HG03520 (cell line): Measurements from ENCODE around the gene HS3ST4.
"Not testable (repeated sequence)": the region's sequence is repeated elsewhere in the genome, so short reads cannot be mapped to it uniquely, and the experiment has no call there.

ENCODE experiments used
- ATAC-seq: cut with Tn5 transposase; IDR thresholded peaks from one replicate; pipeline ENCODE4 v1.9.1; 2021; ENCODE audit warnings: mild to moderate bottlenecking, moderate library complexity; ENCODE audit not compliant: unreplicated experiment

HS3ST4 gene

DNA sequence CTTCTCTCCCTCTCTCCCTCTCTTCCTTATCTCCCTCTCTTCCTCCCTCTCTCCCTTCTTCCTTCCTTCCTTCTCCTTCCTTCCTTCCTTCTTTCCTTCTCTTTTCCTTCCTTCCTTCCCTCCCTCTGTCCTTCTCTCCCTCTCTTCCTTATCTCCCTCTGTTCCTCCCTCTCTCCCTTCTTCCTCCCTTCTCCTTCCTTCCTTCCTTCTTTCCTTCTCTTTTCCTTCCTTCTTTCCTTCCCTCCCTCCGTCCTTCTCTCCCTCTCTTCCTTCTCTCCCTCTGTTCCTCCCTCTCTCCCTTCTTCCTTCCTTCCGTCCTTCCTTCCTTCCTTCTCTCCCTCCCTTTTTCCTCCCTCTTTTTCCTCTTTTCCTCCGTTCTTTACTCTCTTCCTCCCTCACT lies 38.6 kb downstream of the HS3ST4 start:
- no peak for ATAC-seq

DNA sequence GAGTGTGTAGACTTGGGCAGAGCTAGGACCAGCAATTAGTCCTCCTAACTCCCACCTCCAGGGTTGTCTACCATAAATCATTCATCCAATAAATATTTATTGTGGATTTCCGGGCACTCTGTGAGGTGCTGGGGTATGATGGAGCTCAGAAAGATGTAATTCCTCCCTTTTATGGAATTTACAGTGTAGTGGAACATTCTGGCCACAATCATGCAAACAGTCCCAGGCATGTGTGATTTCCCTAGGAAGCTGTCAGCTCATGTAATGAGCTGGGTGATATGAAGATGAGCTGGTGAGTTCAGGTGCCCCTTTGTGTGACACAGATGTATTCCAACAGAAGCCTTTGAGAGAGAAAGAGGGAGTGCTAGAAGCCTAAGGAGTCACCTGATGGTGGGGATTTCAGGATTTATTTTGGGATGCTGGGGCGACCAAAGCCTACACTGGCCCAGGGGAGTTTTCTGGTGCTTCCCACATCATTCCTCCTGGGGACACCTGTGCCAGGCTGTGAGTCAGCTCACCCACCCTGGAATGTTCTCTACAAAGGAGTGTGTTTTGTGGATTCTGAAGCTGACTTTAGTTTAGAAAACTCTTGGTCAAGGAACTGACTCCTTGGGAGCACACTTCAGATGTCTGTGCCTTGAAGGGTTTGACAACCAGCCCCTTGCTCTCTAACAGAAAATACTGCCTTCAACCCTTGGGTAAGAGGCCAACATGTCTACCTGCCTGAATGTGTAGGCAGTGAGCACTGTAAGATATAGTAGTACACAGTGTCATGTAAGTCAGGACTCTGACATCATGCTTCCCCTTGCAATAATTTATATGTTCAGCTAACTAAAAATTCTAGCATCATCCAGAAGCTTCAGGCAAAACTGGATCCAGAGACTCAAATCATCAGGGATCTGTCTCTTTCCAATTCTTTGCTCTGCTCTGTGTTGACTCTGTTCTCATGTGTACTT lies 42.9 kb downstream of the HS3ST4 start:
- ATAC-seq = no peak

DNA sequence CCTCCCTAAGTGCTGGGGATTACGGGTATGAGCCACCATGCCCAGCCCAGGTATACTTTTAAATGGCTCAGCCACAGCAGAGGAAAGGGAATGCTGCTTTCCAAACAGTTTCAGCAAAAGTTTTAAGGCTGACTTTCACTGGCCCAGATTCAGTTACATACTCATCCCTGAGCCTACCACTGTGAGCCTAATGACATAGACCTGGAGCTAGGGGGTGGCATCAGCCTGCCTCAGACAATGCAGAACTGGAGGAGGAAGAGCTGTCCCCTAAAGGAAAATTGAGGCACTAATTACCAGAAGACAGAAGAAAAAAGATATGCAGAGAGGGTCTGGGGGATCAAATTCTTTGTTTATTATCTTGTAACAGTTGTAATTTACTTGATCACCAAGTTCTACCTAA lies 43.9 kb downstream of the HS3ST4 start:
- ATAC-seq = no peak

DNA sequence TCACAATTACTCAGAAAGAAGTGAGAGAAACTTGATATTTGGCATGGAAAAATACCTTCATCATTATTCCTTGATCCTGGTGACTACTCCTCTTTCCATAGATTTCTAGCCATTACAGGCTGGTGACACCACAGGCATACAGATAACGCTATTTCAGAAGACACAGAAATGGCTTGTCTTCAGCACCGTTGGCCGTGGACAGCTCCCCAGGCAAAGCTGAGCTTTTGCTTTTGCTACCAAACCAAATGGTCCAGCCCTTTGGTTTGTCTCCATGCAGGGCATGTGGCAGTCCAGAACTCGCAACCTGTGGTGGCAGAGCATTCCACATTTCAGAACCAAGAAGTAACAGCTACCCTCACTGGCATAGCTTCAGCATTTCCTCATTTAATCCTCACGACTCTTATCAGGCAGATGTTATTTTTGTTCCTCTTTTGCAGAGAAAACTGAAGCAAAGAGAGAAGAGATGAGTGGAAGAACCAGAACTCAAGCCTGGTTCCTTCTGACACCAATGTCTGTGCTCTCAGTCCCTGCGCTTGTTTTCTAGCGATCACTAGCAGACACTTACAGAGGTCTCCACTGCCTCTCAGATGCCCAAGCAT lies 55.5 kb downstream of the HS3ST4 start:
- no peak for ATAC-seq

DNA sequence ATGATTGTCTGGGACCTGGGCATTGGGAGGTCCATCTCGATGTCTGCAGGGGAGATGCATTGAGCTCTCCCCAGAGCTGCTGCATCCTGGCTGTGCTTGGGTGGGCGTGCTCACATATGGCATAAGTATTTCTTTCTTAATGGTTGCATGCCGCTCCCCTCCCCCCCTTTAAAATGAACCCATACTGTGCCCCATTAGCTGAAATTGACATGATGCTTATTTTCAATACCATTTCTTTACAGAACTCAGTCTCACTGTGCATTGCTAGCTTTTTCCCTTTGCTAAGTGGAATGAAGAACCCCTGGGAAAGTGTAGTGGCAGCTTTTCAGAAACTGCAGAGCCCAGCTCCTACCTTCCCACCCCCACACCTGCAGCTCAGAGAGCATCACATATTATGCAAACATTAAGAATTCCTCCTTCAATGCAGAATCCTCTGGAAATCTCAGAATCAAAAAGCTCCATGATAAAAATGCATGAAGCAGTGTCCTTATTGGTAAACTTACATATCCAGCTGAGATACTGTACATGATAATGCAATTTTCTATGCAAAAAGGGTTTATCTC lies 56.4 kb downstream of the HS3ST4 start:
- ATAC-seq = no peak

DNA sequence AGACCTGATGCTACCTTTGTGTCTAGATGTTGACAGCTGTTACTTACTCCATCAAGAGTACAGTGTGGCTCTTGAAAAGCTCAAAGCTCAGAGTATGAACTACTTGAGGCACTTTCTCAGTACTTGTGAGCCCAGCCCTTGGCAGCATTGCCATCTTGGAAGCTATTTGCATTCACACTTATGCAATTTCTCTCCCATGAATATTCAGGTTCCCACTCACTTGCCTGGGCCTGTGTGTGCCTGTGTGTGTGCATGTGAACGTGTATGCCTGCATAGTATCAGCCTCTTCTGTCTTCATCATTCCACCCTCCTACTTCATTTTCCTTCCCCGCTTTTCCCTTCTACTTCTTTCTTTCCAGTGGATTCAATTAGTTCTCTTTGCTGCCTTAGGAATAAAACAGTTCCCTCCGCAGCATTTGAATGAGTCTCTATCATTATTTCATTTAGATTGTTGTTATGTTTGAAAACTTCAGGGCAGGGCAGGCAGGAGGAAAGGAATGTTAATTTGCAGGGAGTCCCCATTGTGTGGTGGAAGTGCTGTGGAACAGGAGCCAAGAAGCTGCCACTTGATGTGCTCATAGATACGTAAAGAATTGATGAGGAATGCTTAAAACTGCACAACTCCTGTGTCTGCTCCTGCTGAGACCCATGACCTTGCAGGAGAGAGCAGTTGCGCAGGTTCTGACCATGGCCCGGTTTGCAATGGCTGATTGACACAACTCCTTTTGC lies 58.9 kb downstream of the HS3ST4 start:
- no peak for ATAC-seq

DNA sequence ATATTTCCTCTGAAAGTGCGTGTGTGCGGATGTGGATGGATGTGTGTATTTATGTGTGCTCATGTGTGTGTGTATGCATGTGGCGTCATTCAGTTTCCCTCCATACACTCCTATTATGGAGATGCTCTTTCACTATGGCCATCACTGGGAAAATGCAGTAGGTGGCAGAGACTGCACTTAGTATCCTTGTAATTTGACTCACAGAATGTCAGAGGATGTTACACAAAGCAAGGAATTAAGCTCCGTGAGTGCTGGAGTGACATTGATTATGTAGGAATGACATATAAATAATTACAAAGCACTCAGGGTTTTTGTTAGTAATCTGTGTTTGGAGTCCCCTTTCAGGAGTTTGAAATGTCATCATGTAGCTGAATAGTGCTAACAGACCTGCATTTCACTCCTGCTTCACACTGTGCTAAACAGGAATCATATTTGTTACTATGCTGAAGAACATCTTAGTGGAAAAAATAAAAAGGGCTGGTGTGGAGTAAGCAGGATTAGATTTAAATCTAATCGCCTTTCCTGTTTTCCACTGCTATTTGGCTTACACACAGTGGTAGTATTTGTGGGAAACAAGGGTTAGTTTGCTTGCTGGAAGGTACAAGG lies 59.6 kb downstream of the HS3ST4 start:
- ATAC-seq = no peak

DNA sequence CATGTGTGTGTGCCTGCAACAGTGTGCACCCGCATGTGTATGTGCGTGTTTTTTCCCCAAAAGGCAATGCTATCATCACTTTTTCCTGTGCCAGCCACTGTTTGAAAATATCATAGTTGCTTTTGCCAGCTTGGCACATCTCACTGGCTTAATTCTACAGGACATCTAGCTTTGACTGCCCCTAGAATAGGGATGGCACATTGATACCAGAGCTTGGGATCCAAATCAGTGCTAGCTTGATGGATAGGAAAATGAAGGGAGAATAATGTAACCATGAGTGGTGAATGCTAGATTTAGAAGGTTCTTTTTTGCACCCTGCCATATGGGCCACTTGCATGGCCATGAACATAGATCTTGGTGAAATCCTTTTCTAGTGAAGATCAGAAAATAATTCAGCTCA lies 72.7 kb downstream of the HS3ST4 start:
- ATAC-seq = no peak

DNA sequence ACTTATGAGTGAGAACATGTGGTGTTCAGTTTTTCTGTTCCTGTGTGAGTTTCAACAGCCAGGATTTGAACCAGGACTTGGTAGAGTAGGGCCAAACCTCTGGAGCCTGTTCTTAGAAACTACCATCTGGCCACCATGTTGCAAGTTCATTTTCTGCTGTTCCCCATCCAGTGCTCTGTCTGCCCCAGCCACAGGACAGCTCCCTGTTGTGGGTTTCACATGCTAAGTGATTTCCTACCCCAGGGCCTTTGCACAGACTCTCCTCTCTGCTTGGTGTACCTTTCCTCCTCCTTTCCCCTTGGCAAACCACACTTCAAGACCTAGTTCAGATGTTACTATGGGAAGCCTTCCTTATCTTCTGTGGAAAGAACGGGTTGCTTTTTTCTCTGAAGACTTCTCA lies 79.5 kb downstream of the HS3ST4 start:
- no peak for ATAC-seq

DNA sequence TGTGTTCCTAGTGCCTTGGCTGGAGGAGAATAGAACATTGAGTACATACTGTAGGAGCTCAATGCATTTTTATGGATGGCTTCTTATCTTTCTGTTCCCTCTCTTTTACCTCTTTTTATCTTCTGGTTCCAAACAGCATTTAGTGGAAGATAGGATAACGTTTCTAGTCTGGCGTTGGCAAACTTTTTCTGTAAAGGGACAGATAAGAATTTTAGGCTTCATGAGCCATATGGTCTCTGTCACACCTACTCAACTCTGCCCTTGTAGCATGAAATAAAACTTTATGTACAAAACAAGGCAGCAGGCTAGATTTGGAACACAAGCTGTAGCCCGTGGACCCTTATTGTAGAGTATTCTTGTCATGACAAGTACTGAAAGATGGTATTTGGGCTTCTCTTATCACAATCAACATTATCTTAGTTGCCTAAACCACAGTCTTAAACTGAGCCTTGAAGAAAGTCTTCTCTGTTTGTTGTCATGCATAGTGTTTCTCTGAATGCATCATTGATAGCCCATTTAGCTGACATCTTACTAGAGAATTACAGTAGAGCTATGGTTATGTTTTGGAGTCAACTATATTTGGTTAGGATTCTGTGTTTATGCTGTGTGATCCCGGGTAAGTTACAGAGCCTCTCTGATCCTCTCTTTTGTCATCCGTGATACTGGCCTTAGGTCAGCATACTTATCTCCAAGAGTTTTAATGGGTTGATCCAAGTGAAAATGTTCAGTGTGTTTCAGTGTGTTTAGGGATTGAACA lies 80.2 kb downstream of the HS3ST4 start:
- no peak for ATAC-seq

DNA sequence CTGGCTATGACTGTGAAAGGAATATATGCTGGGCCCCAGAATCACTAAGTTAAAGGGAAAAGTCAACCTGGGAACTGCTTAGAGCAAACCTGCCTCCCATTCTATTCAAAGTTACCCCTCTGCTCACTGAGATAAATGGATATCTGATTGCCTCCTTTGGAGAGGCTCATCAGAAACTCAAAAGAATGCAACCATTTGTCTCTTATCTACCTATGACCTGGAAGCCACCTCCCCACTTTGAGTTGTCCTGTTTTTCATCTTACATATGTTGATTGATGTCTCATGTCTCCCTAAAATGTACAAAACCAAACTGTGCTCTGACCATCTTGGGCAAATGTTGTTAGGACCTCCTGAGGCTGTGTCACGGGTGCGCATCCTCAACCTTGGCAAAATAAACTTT lies 84.5 kb downstream of the HS3ST4 start:
- not testable (repeated sequence) for ATAC-seq

DNA sequence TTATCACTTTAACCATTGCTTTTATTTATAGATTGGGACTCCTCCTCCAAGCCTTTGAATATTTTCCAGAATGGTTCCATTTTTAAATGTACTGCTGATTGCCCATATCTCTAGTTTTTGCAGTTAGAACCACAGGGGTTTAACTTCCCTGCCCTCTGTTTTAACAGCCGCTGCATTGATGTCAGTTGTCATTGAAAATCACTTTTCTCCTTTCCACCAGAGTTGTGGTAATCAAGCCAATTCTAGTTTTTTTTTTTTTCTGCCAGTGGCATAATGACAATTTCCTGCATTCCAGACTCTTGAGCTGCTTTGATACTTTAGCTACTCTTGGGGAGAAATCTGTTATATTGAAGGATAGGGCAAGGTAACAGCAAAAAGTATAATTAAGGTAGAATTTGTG lies 91.5 kb downstream of the HS3ST4 start:
- ATAC-seq = no peak

DNA sequence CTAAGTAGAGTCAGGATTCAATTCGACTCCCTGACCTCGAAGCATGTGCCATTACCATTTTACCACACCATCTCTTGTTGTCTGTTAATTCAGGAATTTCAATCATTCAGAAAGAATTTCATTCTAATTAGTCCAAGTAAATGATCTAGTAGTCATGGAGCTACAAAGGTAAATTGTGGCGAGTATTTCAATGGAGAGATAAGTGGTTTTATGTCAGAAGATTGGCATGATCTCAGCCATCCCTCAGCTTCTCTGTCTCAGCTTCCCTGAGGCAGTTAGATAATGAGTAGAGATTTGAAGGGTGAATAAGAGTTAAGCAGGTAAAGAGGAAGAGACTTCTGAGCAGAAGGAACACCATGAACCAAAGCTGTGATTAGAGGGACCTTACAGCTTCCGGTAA lies 93.6 kb downstream of the HS3ST4 start:
- no peak for ATAC-seq

DNA sequence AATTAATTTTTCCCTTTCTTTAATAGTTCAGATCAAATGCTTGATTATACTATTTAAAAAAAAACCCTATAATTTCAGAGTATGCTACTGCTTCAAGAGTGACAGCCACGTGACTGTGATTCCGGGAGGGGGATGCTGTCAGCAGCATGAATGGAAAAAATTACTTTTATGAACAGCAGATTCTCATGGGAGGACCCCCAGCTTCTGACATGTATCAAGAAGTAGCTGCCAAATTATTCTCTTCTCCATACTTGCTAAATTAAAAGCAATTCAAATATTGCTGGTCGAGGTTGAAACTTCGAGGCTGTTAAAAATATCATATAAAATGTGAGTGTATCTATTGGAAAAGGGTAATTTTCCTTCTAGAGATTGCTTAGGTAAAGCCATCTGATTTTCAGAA lies 95.0 kb downstream of the HS3ST4 start:
- no peak for ATAC-seq

DNA sequence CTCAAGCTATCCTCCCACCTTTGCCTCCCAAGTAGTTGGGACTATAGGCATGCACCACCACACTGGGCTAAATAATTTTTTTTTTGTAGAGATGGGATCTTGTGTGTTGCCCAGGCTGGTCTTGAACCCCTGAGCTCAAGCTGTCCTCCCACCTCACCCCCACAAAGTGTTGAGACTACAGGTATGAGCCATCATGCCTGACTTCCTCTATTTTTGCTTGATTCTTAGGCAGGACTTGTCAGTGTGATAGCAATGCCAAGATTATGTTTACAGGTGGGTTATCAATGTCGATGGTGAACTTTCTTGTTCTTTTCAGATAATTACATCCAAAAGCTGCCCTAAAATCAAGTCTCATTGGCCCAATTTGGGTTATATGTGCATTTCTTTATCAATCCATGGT lies 96.9 kb downstream of the HS3ST4 start:
- ATAC-seq = no peak

DNA sequence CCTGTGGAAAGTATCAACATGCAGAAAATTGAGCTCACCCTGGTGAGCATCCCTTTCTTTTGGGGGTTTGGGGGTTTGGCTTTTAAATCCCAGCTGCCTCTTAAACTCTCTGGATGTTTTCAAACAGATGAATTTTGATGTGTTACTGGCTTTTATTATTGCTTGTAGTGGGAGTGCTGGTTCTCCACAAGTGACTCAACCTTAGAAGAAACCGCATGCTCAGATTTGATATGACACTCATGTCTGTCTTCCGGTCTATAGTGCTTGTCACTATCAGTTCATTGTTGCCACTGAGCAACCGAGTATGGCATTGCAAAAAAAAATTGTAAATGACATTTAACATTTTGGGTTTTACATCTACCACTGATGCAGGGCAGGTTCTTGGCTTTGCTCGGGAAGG lies 104.5 kb downstream of the HS3ST4 start:
- no peak for ATAC-seq

DNA sequence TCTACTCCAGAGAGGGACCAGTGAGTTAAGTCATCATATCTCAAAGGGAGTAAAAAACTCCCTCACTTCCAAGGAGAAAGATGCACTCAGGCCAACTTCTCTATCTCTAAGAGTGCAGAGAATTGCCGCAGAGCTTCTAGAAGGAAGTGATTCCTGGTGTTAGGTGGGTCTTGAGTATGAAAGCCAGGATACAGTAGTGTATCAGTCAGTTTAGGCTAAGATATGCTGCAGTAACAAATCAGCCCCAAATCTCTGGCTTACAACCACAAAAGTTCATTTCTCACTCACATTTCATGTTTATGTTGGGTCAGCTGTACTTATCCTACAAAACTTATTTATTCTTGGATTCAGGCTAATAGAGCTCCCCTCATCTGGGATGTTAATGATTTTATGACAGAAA lies 106.3 kb downstream of the HS3ST4 start:
- no peak for ATAC-seq

DNA sequence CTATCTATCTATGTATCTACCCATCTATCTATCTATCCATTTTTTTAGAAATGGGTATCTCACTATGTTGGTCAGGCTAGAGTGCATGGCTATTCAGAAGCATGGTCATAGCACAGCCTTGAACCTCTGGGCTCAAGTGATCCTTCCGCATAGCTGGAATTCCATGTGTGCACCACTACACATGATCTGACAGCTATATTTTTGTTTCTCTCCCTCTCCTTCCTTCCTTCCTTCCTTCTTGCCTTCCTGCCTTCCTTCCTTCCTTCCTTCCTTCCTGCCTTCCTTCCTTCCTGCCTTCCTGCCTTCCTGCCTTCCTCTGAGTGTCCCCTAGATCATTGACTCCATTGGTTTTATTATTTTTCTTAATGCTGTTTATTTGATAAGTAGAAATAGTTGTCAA lies 108.1 kb downstream of the HS3ST4 start:
- no peak for ATAC-seq

DNA sequence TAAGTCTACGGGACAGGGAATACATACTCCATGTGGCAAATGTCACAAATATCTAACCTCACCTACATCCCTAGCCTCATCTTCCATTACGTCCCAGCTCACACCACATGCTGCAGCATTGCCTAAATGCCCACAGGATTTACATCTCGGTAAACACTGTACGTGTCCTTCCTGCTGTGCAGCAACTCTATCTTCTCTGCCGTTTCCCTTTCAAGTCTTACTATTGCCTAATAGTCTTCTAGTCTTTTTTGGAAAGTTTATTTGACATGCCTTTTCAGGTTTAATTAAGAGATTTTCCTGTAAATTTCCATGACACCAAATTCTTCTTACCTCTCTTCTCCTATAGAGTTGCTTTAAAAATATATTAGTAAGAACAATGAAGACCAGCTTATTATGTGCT lies 120.5 kb downstream of the HS3ST4 start:
- no peak for ATAC-seq

DNA sequence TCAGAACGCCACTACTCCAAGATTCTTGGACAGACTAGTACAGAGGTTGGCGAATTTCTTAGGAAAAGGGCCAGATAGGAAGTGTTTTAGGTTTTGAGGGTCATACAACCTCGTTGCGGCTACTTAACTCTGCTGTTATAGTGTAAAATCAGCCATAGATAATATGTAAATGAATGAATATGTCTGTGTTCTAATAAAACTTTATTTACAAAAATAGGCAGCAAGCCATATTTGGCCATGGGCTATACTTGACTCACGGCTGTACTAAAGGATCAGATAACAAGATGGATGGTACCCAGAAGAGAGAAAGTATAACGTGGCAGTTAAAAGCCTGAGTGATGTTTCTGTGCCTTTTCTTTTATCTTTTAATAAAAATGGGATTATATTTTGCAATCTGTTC lies 125.5 kb downstream of the HS3ST4 start:
- ATAC-seq = no peak
